GM19035 (cell line): ENCODE measurements around the gene TRIM64.
"Not testable (repeated sequence)": the region's sequence is repeated elsewhere in the genome, so short reads cannot be mapped to it uniquely, and the experiment has no call there.

Source experiments
- ATAC-seq: cut with Tn5 transposase; IDR thresholded peaks from one replicate; pipeline ENCODE4 v1.9.1; 2021; ENCODE audit not compliant: unreplicated experiment

TRIM64 gene

GRCh38 chr11:89965737-89966136 is at the start of gene TRIM64:
Gene TRIM64, plus strand, starts transcription at chr11:89966037. Its CDS starts 2,467 bp downstream, at chr11:89968504.
- not testable (repeated sequence) for ATAC-seq

GRCh38 chr11:89922195-89922660 is 43.6 kb upstream of the TRIM64 start, which contains the start of gene TRIM49D1:
Gene TRIM49D1, minus strand, starts transcription at chr11:89922245. Its CDS starts 4,535 bp downstream, at chr11:89917710.
- no peak for ATAC-seq

- ATAC-seq = not testable (repeated sequence)
Observed at GRCh38 chr11:89923764-89924163, 42.1 kb upstream of the TRIM64 start, which contains the start of gene TRIM49D2. Gene TRIM49D2, plus strand, starts transcription at chr11:89924064. Its CDS starts 2,698 bp downstream, at chr11:89926762.

GRCh38 chr11:89960833-89961232 is 5.0 kb upstream of the TRIM64 start:
- ATAC-seq = not testable (repeated sequence)
